ENCODE results near the gene C4orf54.

The C4orf54 gene

GRCh38 chr4:99679976-99680375 lies 22.3 kb upstream of the C4orf54 start:
- H3K79me2 ChIP-seq (ENCODE audit: low read length) = no peaks in the 10 kb centered on the region
- no peak for TF ChIP-seq EZH2phosphoT487 (IDR thresholded peaks at IDR 0.05; ENCODE audit: low read length)
- TF ChIP-seq CTCF (IDR thresholded peaks at IDR 0.05; ENCODE audit: low read length) = no peak
- no peak for TF ChIP-seq EZH2 (optimal IDR thresholded peaks at IDR 0.05; ENCODE audit: low read depth, low read length)
- no peaks in the 10 kb centered on the region for H3F3A ChIP-seq (ENCODE audit: insufficient read depth, low read length)
- DNase-seq = no peak
- no peaks in the 10 kb centered on the region for H3K36me3 ChIP-seq (replicated peaks; ENCODE audit: insufficient read depth, low read length)
- no peaks in the 10 kb centered on the region for H3K4me1 ChIP-seq (ENCODE audit: low read length)
- no peak overlapping the region for H3K4me2 ChIP-seq (ENCODE audit: low read depth, low read length)
- no peak overlapping the region for H3K4me3 ChIP-seq (ENCODE audit: low read length)
- H3K27me3 ChIP-seq (replicated peaks; ENCODE audit: insufficient read depth, low read length) = no peaks in the 10 kb centered on the region
- H2AFZ ChIP-seq (ENCODE audit: low read length) = no peak overlapping the region
- no peaks in the 10 kb centered on the region for H4K20me1 ChIP-seq (ENCODE audit: insufficient read depth, low read length)
- no peak overlapping the region for H3K9ac ChIP-seq (ENCODE audit: low read length)
- no peaks in the 10 kb centered on the region for H3K9me2 ChIP-seq (replicated peaks; ENCODE audit: insufficient read depth, low read length)
- H3K27ac ChIP-seq (ENCODE audit: low read length) = no peak overlapping the region
- no peaks in the 10 kb centered on the region for H3K9me3 ChIP-seq (replicated peaks; ENCODE audit: insufficient read depth, low read length)

- no peak overlapping the region for H3K4me3 ChIP-seq (ENCODE audit: low read length)
- no peaks in the 10 kb centered on the region for H3K79me2 ChIP-seq (ENCODE audit: low read length)
- no peak overlapping the region for H3K9ac ChIP-seq (ENCODE audit: low read length)
- H3K4me1 ChIP-seq (ENCODE audit: low read length) = no peaks in the 10 kb centered on the region
- H3K36me3 ChIP-seq (replicated peaks; ENCODE audit: insufficient read depth, low read length) = no peaks in the 10 kb centered on the region
- H3K4me2 ChIP-seq (ENCODE audit: low read depth, low read length) = no peak overlapping the region
- H3K27ac ChIP-seq (ENCODE audit: low read length) = no peak overlapping the region
- no peaks in the 10 kb centered on the region for H3F3A ChIP-seq (ENCODE audit: insufficient read depth, low read length)
- H3K27me3 ChIP-seq (replicated peaks; ENCODE audit: insufficient read depth, low read length) = no peaks in the 10 kb centered on the region
- no peak for DNase-seq
- no peak overlapping the region for H2AFZ ChIP-seq (ENCODE audit: low read length)
- no peak for TF ChIP-seq CTCF (IDR thresholded peaks at IDR 0.05; ENCODE audit: low read length)
- TF ChIP-seq EZH2 (optimal IDR thresholded peaks at IDR 0.05; ENCODE audit: low read depth, low read length) = no peak
- no peak for TF ChIP-seq EZH2phosphoT487 (IDR thresholded peaks at IDR 0.05; ENCODE audit: low read length)
- no peaks in the 10 kb centered on the region for H4K20me1 ChIP-seq (ENCODE audit: insufficient read depth, low read length)
- H3K9me2 ChIP-seq (replicated peaks; ENCODE audit: insufficient read depth, low read length) = no peaks in the 10 kb centered on the region
- H3K9me3 ChIP-seq (replicated peaks; ENCODE audit: insufficient read depth, low read length) = no peaks in the 10 kb centered on the region
Measured at GRCh38 chr4:99679204-99679603, 21.6 kb upstream of the C4orf54 start.

- H2AFZ ChIP-seq (ENCODE audit: low read length) = no peak overlapping the region
- no peaks in the 10 kb centered on the region for H3K27me3 ChIP-seq (replicated peaks; ENCODE audit: insufficient read depth, low read length)
- no peaks in the 10 kb centered on the region for H3K4me1 ChIP-seq (ENCODE audit: low read length)
- no peak for TF ChIP-seq EZH2 (optimal IDR thresholded peaks at IDR 0.05; ENCODE audit: low read depth, low read length)
- TF ChIP-seq EZH2phosphoT487 (IDR thresholded peaks at IDR 0.05; ENCODE audit: low read length) = no peak
- no peak for TF ChIP-seq CTCF (IDR thresholded peaks at IDR 0.05; ENCODE audit: low read length)
- no peak overlapping the region for H3K9ac ChIP-seq (ENCODE audit: low read length)
- no peak overlapping the region for H3K4me2 ChIP-seq (ENCODE audit: low read depth, low read length)
- no peaks in the 10 kb centered on the region for H3K9me3 ChIP-seq (replicated peaks; ENCODE audit: insufficient read depth, low read length)
- no peaks in the 10 kb centered on the region for H3K9me2 ChIP-seq (replicated peaks; ENCODE audit: insufficient read depth, low read length)
- H3K4me3 ChIP-seq (ENCODE audit: low read length) = no peak overlapping the region
- no peak overlapping the region for H3K27ac ChIP-seq (ENCODE audit: low read length)
- no peaks in the 10 kb centered on the region for H3K79me2 ChIP-seq (ENCODE audit: low read length)
- no peak for DNase-seq
- H3F3A ChIP-seq (ENCODE audit: insufficient read depth, low read length) = no peaks in the 10 kb centered on the region
- H4K20me1 ChIP-seq (ENCODE audit: insufficient read depth, low read length) = no peaks in the 10 kb centered on the region
- no peaks in the 10 kb centered on the region for H3K36me3 ChIP-seq (replicated peaks; ENCODE audit: insufficient read depth, low read length)
Measured at GRCh38 chr4:99677161-99677560, 19.5 kb upstream of the C4orf54 start.

Measured in MM.1S (cell line).